ENCODE measurements around the gene BPI.

DNA sequence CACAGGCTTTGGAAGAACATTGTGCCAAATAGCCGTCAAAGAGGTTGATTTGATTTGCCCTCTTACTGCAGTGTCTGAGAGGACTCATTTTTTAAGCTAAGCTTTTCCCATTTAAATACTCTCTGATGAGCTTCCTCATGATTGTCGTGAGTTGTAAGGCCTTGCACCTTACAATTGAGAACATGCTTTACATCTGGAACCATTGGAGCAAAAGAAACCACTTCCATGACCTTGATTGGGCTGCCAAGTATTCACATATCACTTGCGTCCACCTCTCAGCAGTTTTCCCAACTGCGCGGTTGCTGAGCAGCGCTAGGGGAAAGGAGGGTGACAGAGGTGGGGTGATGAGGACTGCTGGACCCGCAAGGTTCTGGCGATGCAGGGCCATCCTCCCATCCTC is 30.1 kb downstream of the BPI start:
- TF ChIP-seq, protein P1, sequence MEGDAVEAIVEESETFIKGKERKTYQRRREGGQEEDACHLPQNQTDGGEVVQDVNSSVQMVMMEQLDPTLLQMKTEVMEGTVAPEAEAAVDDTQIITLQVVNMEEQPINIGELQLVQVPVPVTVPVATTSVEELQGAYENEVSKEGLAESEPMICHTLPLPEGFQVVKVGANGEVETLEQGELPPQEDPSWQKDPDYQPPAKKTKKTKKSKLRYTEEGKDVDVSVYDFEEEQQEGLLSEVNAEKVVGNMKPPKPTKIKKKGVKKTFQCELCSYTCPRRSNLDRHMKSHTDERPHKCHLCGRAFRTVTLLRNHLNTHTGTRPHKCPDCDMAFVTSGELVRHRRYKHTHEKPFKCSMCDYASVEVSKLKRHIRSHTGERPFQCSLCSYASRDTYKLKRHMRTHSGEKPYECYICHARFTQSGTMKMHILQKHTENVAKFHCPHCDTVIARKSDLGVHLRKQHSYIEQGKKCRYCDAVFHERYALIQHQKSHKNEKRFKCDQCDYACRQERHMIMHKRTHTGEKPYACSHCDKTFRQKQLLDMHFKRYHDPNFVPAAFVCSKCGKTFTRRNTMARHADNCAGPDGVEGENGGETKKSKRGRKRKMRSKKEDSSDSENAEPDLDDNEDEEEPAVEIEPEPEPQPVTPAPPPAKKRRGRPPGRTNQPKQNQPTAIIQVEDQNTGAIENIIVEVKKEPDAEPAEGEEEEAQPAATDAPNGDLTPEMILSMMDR (conservative IDR thresholded peaks at IDR 0.05; ENCODE audit: low read length): no peak
- no peak for TF ChIP-seq EZH2phosphoT487 (IDR thresholded peaks at IDR 0.05; ENCODE audit: borderline replicate concordance, low read depth, low read length)

All from OCI-LY7 (cell line).